Activated CD8-positive, alpha-beta T cell treated with anti-CD3 and anti-CD28 coated beads for 36 hours (primary cell): ENCODE data around the gene AUTS2. TPM values are rescaled to one million over a fixed set of nuclear protein-coding genes. Genes with fewer than 3 reads are reported as not detected.

Experiments
- ATAC-seq: fragments of 200-7000 bp; cut with Tn5 transposase; one replicate; pipeline ENCODE4 v1.10.0; 2021; ENCODE audit warnings: mild to moderate bottlenecking, moderate library complexity
- CTCF ChIA-PET: fragments of 350-600 bp; sonication (Branson Sonifier 250); formaldehyde crosslinking; loops from one replicate; lab custom pipeline; 2021; ENCODE audit warnings: antibody characterized with exemption; lab: Charles Lee
- POLR2A ChIA-PET: fragments of 350-600 bp; sonication (Branson Sonifier 250); formaldehyde crosslinking; loops from one replicate; lab custom pipeline; 2021; ENCODE audit warnings: antibody characterized with exemption; lab: Charles Lee
- DNase-seq: peaks from one replicate; pipeline ENCODE4 v3.0.0-alpha.2; 2020
- H3K27ac Mint-ChIP-seq: one replicate; pipeline ENCODE4 v1.8.0; 2021; ENCODE audit warnings: mild to moderate bottlenecking, mixed read lengths
- H3K27me3 Mint-ChIP-seq: one replicate; pipeline ENCODE4 v1.8.0; 2021; ENCODE audit warnings: mixed read lengths
- H3K36me3 Mint-ChIP-seq: one replicate; pipeline ENCODE4 v1.8.0; 2021; ENCODE audit warnings: low read depth, mixed read lengths
- H3K4me1 Mint-ChIP-seq: one replicate; pipeline ENCODE4 v1.8.0; 2021; ENCODE audit warnings: low read depth, mixed read lengths
- H3K4me3 Mint-ChIP-seq: one replicate; pipeline ENCODE4 v1.8.0; 2021; ENCODE audit warnings: mild to moderate bottlenecking, moderate library complexity, mixed read lengths
- H3K9me3 Mint-ChIP-seq: one replicate; pipeline ENCODE4 v1.8.0; 2021; ENCODE audit warnings: mixed read lengths
- CTCF ChIP-seq: fragments of 200-600 bp; IDR thresholded peaks from one replicate; pipeline ENCODE4 v1.8.0; 2022; ENCODE audit warnings: antibody characterized with exemption, mild to moderate bottlenecking
- intact Hi-C: fragments of 100-400 bp; cut with micrococcal nuclease; formaldehyde crosslinking; loops from one replicate; pipeline ENCODE4 v1.10.0; 2022
- total RNA-seq, 2 experiments: library from RNA; stranded (reverse); gene quantifications; one replicate each; pipeline ENCODE4 v1.2.3, GENCODE V29; 2021

The AUTS2 gene
- total RNA-seq, 2 experiments from 2014 or later: 3.1 to 3.3 TPM

DNA sequence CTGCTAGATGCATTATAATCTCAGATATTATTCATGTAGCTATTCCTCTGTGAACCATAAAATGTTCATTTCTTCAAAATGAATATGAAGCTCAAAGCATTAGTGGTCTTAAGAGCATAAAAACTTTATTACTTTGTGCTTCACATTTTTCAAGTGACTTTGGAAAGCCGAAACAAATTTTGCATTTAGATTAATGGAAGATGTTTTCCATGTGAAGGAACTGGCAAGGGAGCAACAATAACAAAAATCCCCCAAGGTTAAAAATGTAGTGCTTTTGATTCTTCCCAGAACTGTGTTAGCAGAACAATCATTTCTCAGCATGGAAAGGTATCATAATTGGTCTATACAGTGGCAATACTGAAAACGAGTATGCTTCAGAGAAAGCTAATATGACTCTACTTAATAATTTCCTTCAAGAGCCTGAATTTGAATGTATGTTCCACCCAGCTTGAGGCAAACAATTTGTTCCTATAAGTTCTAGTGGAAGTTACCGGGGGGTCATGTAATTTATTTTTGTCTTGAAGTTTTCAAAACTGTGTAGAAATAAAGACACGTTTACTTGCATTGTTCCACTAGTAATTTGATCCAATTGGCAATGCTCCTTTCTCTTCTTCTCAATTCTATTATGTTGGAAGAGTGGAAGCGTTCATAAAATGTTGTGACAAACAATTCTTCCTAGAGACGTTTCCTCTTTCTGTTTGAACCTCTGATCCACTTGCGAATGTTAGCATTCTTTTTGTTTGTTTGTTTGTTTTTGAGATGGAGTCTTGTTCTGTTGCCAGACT lies 665.4 kb downstream of the AUTS2 start:
- Mint-ChIP-seq H3K4me1 (no peaks in the 10 kb centered on the region), H3K27ac (no peak overlapping the region), H3K36me3 (no peaks in the 10 kb centered on the region), H3K27me3 (no peaks in the 10 kb centered on the region), H3K4me3 (no peak overlapping the region), H3K9me3 (no peaks in the 10 kb centered on the region)
- CTCF ChIA-PET: no interaction called here
- no peak for ATAC-seq
- intact Hi-C loops: no loop called here
- no peak for DNase-seq
- no peak for TF ChIP-seq CTCF
- POLR2A ChIA-PET: no interaction called here

GRCh38 chr7:70266186-70266585 lies 667.9 kb downstream of the AUTS2 start:
- no peak overlapping the region for H3K27ac Mint-ChIP-seq

GRCh38 chr7:70267381-70268120 lies 669.3 kb downstream of the AUTS2 start:
- TF ChIP-seq CTCF: no peak
- Mint-ChIP-seq H3K27ac (no peak overlapping the region), H3K9me3 (no peaks in the 10 kb centered on the region), H3K27me3 (peaks cover 2% of the 10 kb centered on the region), H3K4me3 (no peak overlapping the region), H3K4me1 (no peaks in the 10 kb centered on the region), H3K36me3 (no peaks in the 10 kb centered on the region)
- ATAC-seq (no peak), DNase-seq (no peak)
- intact Hi-C loops: no loop called here
- POLR2A ChIA-PET: interaction anchor here (0.6 kb wide), 1 partner anchor 13 kb away, joined by 3 read pairs; no protein-coding TSS in a partner anchor
- CTCF ChIA-PET: no interaction called here

More at GRCh38 chr7:70266186-70266585, 667.9 kb downstream of the AUTS2 start:
- ChIA-PET CTCF (no interaction called here), POLR2A (no interaction called here)
- no peak for TF ChIP-seq CTCF
- Mint-ChIP-seq H3K27me3 (peaks cover 2% of the 10 kb centered on the region), H3K9me3 (no peaks in the 10 kb centered on the region), H3K36me3 (no peaks in the 10 kb centered on the region), H3K4me3 (no peak overlapping the region), H3K4me1 (no peaks in the 10 kb centered on the region)
- ATAC-seq (no peak), DNase-seq (no peak)
- intact Hi-C loops: no loop called here

GRCh38 chr7:70268179-70268578 lies 669.9 kb downstream of the AUTS2 start:
- no peak for ATAC-seq
- no peak for TF ChIP-seq CTCF
- intact Hi-C loops: no loop called here
- no peak overlapping the region for H3K27ac Mint-ChIP-seq
- no peaks in the 10 kb centered on the region for H3K9me3 Mint-ChIP-seq
- peaks cover 2% of the 10 kb centered on the region for H3K27me3 Mint-ChIP-seq
- no peaks in the 10 kb centered on the region for H3K36me3 Mint-ChIP-seq
- CTCF ChIA-PET: no interaction called here
- no peaks in the 10 kb centered on the region for H3K4me1 Mint-ChIP-seq
- POLR2A ChIA-PET: no interaction called here
- H3K4me3 Mint-ChIP-seq: no peak overlapping the region
- no peak for DNase-seq

GRCh38 chr7:70270149-70270548 lies 671.9 kb downstream of the AUTS2 start:
- no peak for ATAC-seq
- Mint-ChIP-seq H3K36me3 (no peaks in the 10 kb centered on the region), H3K9me3 (no peaks in the 10 kb centered on the region), H3K27ac (no peak overlapping the region), H3K4me3 (no peak overlapping the region), H3K4me1 (no peaks in the 10 kb centered on the region), H3K27me3 (peaks cover 2% of the 10 kb centered on the region)
- POLR2A ChIA-PET: no interaction called here
- no peak for DNase-seq
- CTCF ChIA-PET: no interaction called here
- no peak for TF ChIP-seq CTCF
- intact Hi-C loops: no loop called here
